PC-9 (cell line): ENCODE data around the gene ATP6V0E1. TPM values are rescaled to one million over a fixed set of nuclear protein-coding genes. Genes with fewer than 3 reads are reported as not detected.

Experiments used
- Bru-seq: library from RNA; stranded (reverse); fragments of 400-500 nt; gene quantifications from one replicate; lab custom pipeline; 2021; lab: Mats Ljungman, UMichigan
- BruChase-seq, 2 experiments: library from RNA; stranded (reverse); fragments of 400-500 nt; gene quantifications; one replicate each; lab custom pipeline; 2021; lab: Mats Ljungman, UMichigan
- BruUV-seq: library from RNA; stranded (reverse); fragments of 400-500 nt; replicated peaks from 2 replicates; lab custom pipeline; 2021; lab: Mats Ljungman, UMichigan
- CTCF ChIA-PET: fragments of 300-600 bp; sonication (Branson Sonifier 250); formaldehyde crosslinking; loops from one replicate; lab custom pipeline; 2022; ENCODE audit warnings: antibody characterized with exemption; lab: Charles Lee
- POLR2A ChIA-PET: fragments of 300-600 bp; sonication (Branson Sonifier 250); formaldehyde crosslinking; loops from one replicate; lab custom pipeline; 2022; ENCODE audit warnings: antibody characterized with exemption; ENCODE audit not compliant: unreplicated experiment; lab: Charles Lee
- DNase-seq, 2 experiments: peaks; one replicate each; pipeline versions ENCODE4 v3.0.0 to v3.0.0-alpha.2; 2015 to 2022; ENCODE audit warnings: mixed read lengths in 1 of 2
- H2AFZ ChIP-seq: fragments of 200-600 bp; sonication (generic); 2 replicates; pipeline ENCODE4 v1.8.1; 2017; ENCODE audit warnings: antibody characterized with exemption
- H3F3A ChIP-seq: fragments of 200-600 bp; sonication (generic); 2 replicates; pipeline ENCODE4 v1.8.1; 2017; ENCODE audit warnings: antibody characterized with exemption, mild to moderate bottlenecking, low read depth; ENCODE audit not compliant: insufficient read depth
- H3K27ac ChIP-seq: fragments of 200-600 bp; sonication (generic); 2 replicates; pipeline ENCODE4 v1.6.1; 2016; ENCODE audit warnings: mixed run types
- H3K27me3 ChIP-seq: fragments of 200-600 bp; sonication (generic); 2 replicates; pipeline ENCODE4 v1.6.1; 2016; ENCODE audit warnings: low read depth, mixed run types; ENCODE audit not compliant: insufficient read depth
- H3K36me3 ChIP-seq: fragments of 200-600 bp; sonication (generic); 2 replicates; pipeline ENCODE4 v1.6.1; 2016; ENCODE audit warnings: low read depth, mixed run types
- H3K4me1 ChIP-seq: fragments of 200-600 bp; sonication (generic); replicated peaks from 2 replicates; pipeline ENCODE4 v1.6.1; 2016; ENCODE audit warnings: mixed run types; ENCODE audit not compliant: insufficient read depth
- H3K4me2 ChIP-seq: fragments of 200-600 bp; sonication (generic); 2 replicates; pipeline ENCODE4 v1.6.1; 2017; ENCODE audit warnings: mixed run types
- H3K4me3 ChIP-seq: fragments of 200-600 bp; sonication (generic); 2 replicates; pipeline ENCODE4 v1.6.1; 2016; ENCODE audit warnings: mixed run types
- H3K79me2 ChIP-seq: fragments of 200-600 bp; sonication (generic); 2 replicates; pipeline ENCODE4 v1.6.1; 2017; ENCODE audit warnings: low read depth, mixed run types
- H3K9me2 ChIP-seq: fragments of 200-600 bp; sonication (generic); 2 replicates; pipeline ENCODE4 v1.8.1; 2017; ENCODE audit warnings: mild to moderate bottlenecking; ENCODE audit not compliant: insufficient read depth
- H3K9me3 ChIP-seq: fragments of 200-600 bp; sonication (generic); 2 replicates; pipeline ENCODE4 v1.8.1; 2016; ENCODE audit warnings: low read depth; ENCODE audit not compliant: insufficient read depth
- H4K20me1 ChIP-seq: fragments of 200-600 bp; sonication (generic); 2 replicates; pipeline ENCODE4 v1.8.1; 2017; ENCODE audit not compliant: insufficient read depth
- EZH2 ChIP-seq: fragments of 200-600 bp; sonication (generic); IDR thresholded peaks from 2 replicates; pipeline ENCODE4 v1.8.0; 2017; ENCODE audit warnings: antibody characterized with exemption, low read depth
- intact Hi-C: fragments of 100-400 bp; cut with micrococcal nuclease; formaldehyde crosslinking; loops from one replicate; pipeline ENCODE4 v1.10.0; 2022; ENCODE audit not compliant: unreplicated experiment
- long read RNA-seq: library from polyadenylated mRNA; stranded (forward); transcript quantifications from one replicate; pipeline ENCODE4 v2.0.0, GENCODE V29; 2022
- total RNA-seq: library from RNA; stranded (reverse); gene quantifications from 2 replicates; pipeline ENCODE4 v1.2.3, GENCODE V29; 2021
- TF ChIP-seq, protein P1 (sequence below): fragments of 200-600 bp; sonication (generic); conservative IDR thresholded peaks from 2 replicates; pipeline ENCODE4 v1.6.1; 2017; ENCODE audit warnings: mixed run types, antibody characterized with exemption, mild to moderate bottlenecking, moderate library complexity

Gene ATP6V0E1
- total RNA-seq (190 and 251 TPM in 2 replicates), Bru-seq, nascent RNA (percentile 90 among the genes with signal in this experiment), BruChase-seq, experiment 1, labeled RNA remaining after a 2-hour chase (percentile 79 among the genes with signal in this experiment), BruChase-seq, experiment 2, labeled RNA remaining after a 6-hour chase (percentile 90 among the genes with signal in this experiment)
- long read RNA-seq, transcript ATP6V0E1-203 (4 exons, 1,433 nt) = major isoform, 418 of 432 reads
- long read RNA-seq, partial matches to known transcripts = 0 of 432 reads
- long read RNA-seq, other reads (novel, unspliced or antisense) = 12 of 432 reads

GRCh38 chr5:172983542-172984243 lies at the start of gene ATP6V0E1:
ATP6V0E1 (plus strand) TSS chr5:172983771; CDS start chr5:172983861, 90 bp downstream.
- Histone ChIP-seq H3F3A (peaks cover 23% of the 10 kb centered on the region), H3K9me2 (no peaks in the 10 kb centered on the region), H3K4me2 (peak within 1 kb of the TSS; percentile 71), H3K79me2 (peaks cover 49% of the 10 kb centered on the region), H3K27ac (peak within 1 kb of the TSS; percentile 77), H4K20me1 (no peaks in the 10 kb centered on the region; the same call in 1 of the 2 replicates), H3K4me1 (peaks cover 13% of the 10 kb centered on the region; the same call in 1 of the 2 replicates), H3K36me3 (0 out of 2 replicates have a peak, but pooled peaks cover 11% of the 10 kb centered on the region), H3K9me3 (no peaks in the 10 kb centered on the region), H2AFZ (peak within 1 kb of the TSS; percentile 87), H3K27me3 (no peaks in the 10 kb centered on the region), H3K4me3 (peak within 1 kb of the TSS; percentile 87)
- TF ChIP-seq, protein P1, sequence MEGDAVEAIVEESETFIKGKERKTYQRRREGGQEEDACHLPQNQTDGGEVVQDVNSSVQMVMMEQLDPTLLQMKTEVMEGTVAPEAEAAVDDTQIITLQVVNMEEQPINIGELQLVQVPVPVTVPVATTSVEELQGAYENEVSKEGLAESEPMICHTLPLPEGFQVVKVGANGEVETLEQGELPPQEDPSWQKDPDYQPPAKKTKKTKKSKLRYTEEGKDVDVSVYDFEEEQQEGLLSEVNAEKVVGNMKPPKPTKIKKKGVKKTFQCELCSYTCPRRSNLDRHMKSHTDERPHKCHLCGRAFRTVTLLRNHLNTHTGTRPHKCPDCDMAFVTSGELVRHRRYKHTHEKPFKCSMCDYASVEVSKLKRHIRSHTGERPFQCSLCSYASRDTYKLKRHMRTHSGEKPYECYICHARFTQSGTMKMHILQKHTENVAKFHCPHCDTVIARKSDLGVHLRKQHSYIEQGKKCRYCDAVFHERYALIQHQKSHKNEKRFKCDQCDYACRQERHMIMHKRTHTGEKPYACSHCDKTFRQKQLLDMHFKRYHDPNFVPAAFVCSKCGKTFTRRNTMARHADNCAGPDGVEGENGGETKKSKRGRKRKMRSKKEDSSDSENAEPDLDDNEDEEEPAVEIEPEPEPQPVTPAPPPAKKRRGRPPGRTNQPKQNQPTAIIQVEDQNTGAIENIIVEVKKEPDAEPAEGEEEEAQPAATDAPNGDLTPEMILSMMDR = no peak
- no peak for TF ChIP-seq EZH2
- peak; percentile 91 to 98 for DNase-seq
- intact Hi-C loops = loop anchor here (1.0 to 5.0 kb wide), 7 partner anchors 74 to 634 kb away; partner anchors contain the start of genes BNIP1, BOD1 and STC2
- TSS peak; percentile 84 for BruUV-seq
- POLR2A ChIA-PET = interaction anchor here (0.5 to 1.0 kb wide), 8 partner anchors 33 to 980 kb away, joined by 3 to 10 read pairs (median 4); no protein-coding TSS in a partner anchor
- CTCF ChIA-PET = interaction anchor here (0.6 to 2.0 kb wide), 6 partner anchors 33 to 632 kb away, joined by 3 to 12 read pairs (median 5); partner anchors contain the start of gene BNIP1

DNA sequence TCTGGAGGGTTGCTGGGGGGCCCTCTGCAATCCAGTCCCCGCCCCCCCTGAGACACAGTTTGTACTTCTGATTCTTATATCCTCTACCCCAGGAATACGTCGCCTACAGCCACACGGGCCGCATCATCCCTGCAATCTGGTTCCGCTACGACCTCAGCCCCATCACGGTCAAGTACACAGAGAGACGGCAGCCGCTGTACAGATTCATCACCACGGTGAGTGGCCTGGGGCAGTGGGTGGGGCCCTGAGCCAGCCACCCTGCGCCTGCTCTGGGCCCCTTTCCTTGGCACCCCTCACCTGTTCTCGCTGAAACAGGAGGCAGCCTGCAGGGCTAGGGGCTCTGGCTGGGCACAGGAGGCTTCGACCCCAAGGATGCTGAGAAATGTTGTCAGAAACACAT lies 48.5 kb upstream of the ATP6V0E1 start:
- no TSS peak for BruUV-seq
- DNase-seq = no peak
- Histone ChIP-seq H3K9me2 (no peaks in the 10 kb centered on the region), H3K27me3 (no peaks in the 10 kb centered on the region), H3K4me1 (peaks cover 20% of the 10 kb centered on the region), H4K20me1 (no peaks in the 10 kb centered on the region), H3K27ac (no peak overlapping the region), H3F3A (peaks cover 20% of the 10 kb centered on the region), H3K4me3 (no peak overlapping the region), H3K36me3 (0 out of 2 replicates have a peak, but pooled peaks cover 10% of the 10 kb centered on the region), H3K9me3 (no peaks in the 10 kb centered on the region), H3K79me2 (no peaks in the 10 kb centered on the region), H2AFZ (no peak overlapping the region), H3K4me2 (no peak overlapping the region)
- intact Hi-C loops = no loop called here
- ChIA-PET CTCF (interaction anchor here (0.7 to 1.6 kb wide), 2 partner anchors 67 to 220 kb away, joined by 3 to 7 read pairs; no protein-coding TSS in a partner anchor), POLR2A (no interaction called here)
- no peak for TF ChIP-seq EZH2
- TF ChIP-seq, protein P1 = no peak

DNA sequence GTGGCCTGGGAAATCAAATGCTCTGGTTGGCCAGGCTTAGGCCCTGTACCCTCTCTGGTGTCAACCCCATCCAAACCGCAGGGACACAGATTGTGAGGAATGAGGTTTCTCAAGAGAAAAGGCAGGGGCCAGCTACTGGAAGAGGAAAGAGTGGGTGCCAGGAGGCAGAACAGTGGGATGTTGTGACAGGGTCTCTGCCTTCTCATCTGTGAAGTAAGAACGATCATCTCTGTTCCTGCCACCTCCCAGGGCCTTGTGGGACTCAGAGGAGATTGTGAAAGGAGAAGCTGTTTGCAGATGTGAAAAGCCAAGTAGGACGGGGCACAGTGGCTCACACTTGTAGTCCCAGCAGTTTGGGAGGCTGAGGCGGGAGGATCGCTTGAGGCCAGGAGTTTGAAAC lies 47.2 kb upstream of the ATP6V0E1 start:
- Histone ChIP-seq H4K20me1 (no peaks in the 10 kb centered on the region), H3K27ac (no peak overlapping the region), H3K36me3 (0 out of 2 replicates have a peak, but pooled peaks cover 10% of the 10 kb centered on the region), H3K79me2 (no peaks in the 10 kb centered on the region), H3K9me2 (no peaks in the 10 kb centered on the region), H3K4me1 (peaks cover 7% of the 10 kb centered on the region), H3K4me3 (no peak overlapping the region), H3K4me2 (no peak overlapping the region), H2AFZ (no peak overlapping the region), H3F3A (peaks cover 7% of the 10 kb centered on the region; the same call in 1 of the 2 replicates), H3K9me3 (no peaks in the 10 kb centered on the region), H3K27me3 (no peaks in the 10 kb centered on the region)
- ChIA-PET POLR2A (no interaction called here), CTCF (interaction anchor here (0.6 kb wide), 1 partner anchor 38 kb away, joined by 5 read pairs; no protein-coding TSS in a partner anchor)
- no peak for TF ChIP-seq EZH2
- no peak for DNase-seq
- no TSS peak for BruUV-seq
- intact Hi-C loops = no loop called here
